ENCODE data around the gene SIGLEC12.

GRCh38 chr19:51462276-51462675 lies 39.3 kb downstream of the SIGLEC12 start:
- TF ChIP-seq POLR2A (IDR thresholded peaks at IDR 0.05) (no peak), CTCF (IDR thresholded peaks at IDR 0.05) (no peak), POLR2AphosphoS5 (IDR thresholded peaks at IDR 0.05) (no peak), EP300 (IDR thresholded peaks at IDR 0.05) (no peak)

Measured in gastroesophageal sphincter (tissue), 3 donors.